Psoas muscle (tissue), 8 donors: ENCODE data around the gene ARL10. TPM values are rescaled to one million over a fixed set of nuclear protein-coding genes. Genes with fewer than 3 reads are reported as not detected.

Experiments
- ATAC-seq, 4 donors: fragments of 200-7000 bp; cut with Tn5 transposase; one replicate each; pipeline ENCODE4 v1.9.1; 2020; ENCODE audit warnings: moderate library complexity in 3 of 4, mild to moderate bottlenecking in 2 of 4
- DNase-seq, 2 donors: peaks; one replicate each; pipeline ENCODE4 v3.0.0-alpha.2; 2020
- H3K27ac ChIP-seq: fragments of 200-600 bp; one replicate; pipeline ENCODE4 v1.8.0; 2022
- H3K27me3 ChIP-seq, 3 donors: fragments of 200-600 bp in 1 of 3; one replicate each; pipeline versions ENCODE4 v1.6.1 to v1.8.0; 2013 to 2022; ENCODE audit warnings: low read length in 2 of 3, mild to moderate bottlenecking in 2 of 3, moderate library complexity in 1 of 3; ENCODE audit not compliant: insufficient read depth in 3 of 3
- H3K36me3 ChIP-seq, 2 donors: fragments of 200-600 bp in 1 of 2; one replicate each; pipeline versions ENCODE4 v1.6.1 to v1.8.0; 2013 to 2022; ENCODE audit warnings: low read depth in 1 of 2, mild to moderate bottlenecking in 1 of 2, moderate library complexity in 1 of 2; ENCODE audit not compliant: insufficient read depth in 1 of 2
- H3K4me1 ChIP-seq: fragments of 200-600 bp; one replicate; pipeline ENCODE4 v1.8.0; 2022
- H3K4me3 ChIP-seq: fragments of 200-600 bp; one replicate; pipeline ENCODE4 v1.8.0; 2022; ENCODE audit warnings: mild to moderate bottlenecking
- H3K9me3 ChIP-seq: fragments of 200-600 bp; one replicate; pipeline ENCODE4 v1.8.0; 2022
- CTCF ChIP-seq: fragments of 200-600 bp; IDR thresholded peaks from one replicate; pipeline ENCODE4 v1.8.0; 2022; ENCODE audit warnings: antibody characterized with exemption
- WGBS, 3 donors: extraction: QIAGEN DNeasy Blood & Tissue Kit; methylation state at CpG; one replicate each; pipeline versions ENCODE4 v1.1.6 to v1.1.7; 2013; 5-methylcytosine and 5-hydroxymethylcytosine counted together
- intact Hi-C, 2 donors: fragments of 100-400 bp; cut with DNase I; formaldehyde crosslinking; loops; one replicate each; pipeline versions ENCODE4 v1.11.0 to v1.14.2; 2022
- polyA plus RNA-seq, 3 donors: library from polyadenylated mRNA; stranded (reverse); fragments of 200-250 nt; gene quantifications; one replicate each; pipeline ENCODE4 v1.2.3, GENCODE V29; 2013
- total RNA-seq, 4 donors: library from RNA; stranded (reverse); fragmentation: NEBNext Ultra II Directional in 2 of 4; extraction: Animal tissue kit (Norgen Biotek cat#: 25700) in 2 of 4; gene quantifications; one replicate each; pipeline versions ENCODE4 v1.2.1 to v1.2.4, GENCODE V29; 2021 to 2023
- donor health status: healthy with polysubstance abuse.
- donor health status: DM: no; HTN: no; CAD: no; lungs with moderate emphysema.
- donor health status: Bipolar disorder and iron deficiency.
- donor health status: healthy.
- donor health status: DM: yes; HTN: yes; CAD: no.
- donor health status: DM: no; HTN: no; CAD: no.
- donor health status: DM: no; HTN: no; CAD: no.
- donor health status: DM: yes; HTN: yes; CAD: no.

ARL10 gene
- total and polyA plus RNA-seq, 7 donors: 1.6 to 6.6 (median 3.9) TPM

- peaks cover 52% of the 10 kb centered on the region for H3K4me1 ChIP-seq
- no peaks in the 10 kb centered on the region for H3K9me3 ChIP-seq
- 34 to 53% (median 37%) methylated on average over 7 of the region's 7 CpGs for WGBS, 3 donors
- DNase-seq (no peak), ATAC-seq (no peak)
- no peak for TF ChIP-seq CTCF
- intact Hi-C loops: no loop called here
- H3K27ac ChIP-seq: peak overlapping the region; percentile 85
- H3K4me3 ChIP-seq: no peak overlapping the region
- H3K27me3 ChIP-seq: no peaks in the 10 kb centered on the region
- H3K36me3 ChIP-seq: peaks cover 0 to 7% of the 10 kb centered on the region in 2 donors
Measured at GRCh38 chr5:176373100-176373818, 8.0 kb downstream of the ARL10 start.

- no peak for TF ChIP-seq CTCF
- Histone ChIP-seq H3K36me3 (peaks cover 4 to 31% of the 10 kb centered on the region in 2 donors), H3K27me3 (no peaks in the 10 kb centered on the region), H3K4me3 (no peak overlapping the region), H3K9me3 (no peaks in the 10 kb centered on the region), H3K4me1 (peaks cover 35% of the 10 kb centered on the region), H3K27ac (peak overlapping the region; percentile 93)
- intact Hi-C loops: no loop called here
- no peak for ATAC-seq
- 85 to 92% (median 86%) methylated on average over 3 of the region's 3 CpGs for WGBS, 3 donors
- DNase-seq: no peak
Measured at GRCh38 chr5:176379881-176380280, 14.6 kb downstream of the ARL10 start.

GRCh38 chr5:176381423-176381822 lies 16.1 kb downstream of the ARL10 start:
- Histone ChIP-seq H3K9me3 (no peaks in the 10 kb centered on the region), H3K4me1 (peaks cover 42% of the 10 kb centered on the region), H3K4me3 (peak overlapping the region; percentile 16), H3K36me3 (peaks cover 7 to 46% of the 10 kb centered on the region in 2 donors), H3K27ac (peak overlapping the region; percentile 93), H3K27me3 (no peaks in the 10 kb centered on the region)
- peak in 1 of 2 donors; percentile 70 for DNase-seq
- WGBS, 3 donors: 25 to 43% (median 30%) methylated on average over 3 of the region's 3 CpGs
- ATAC-seq: peak; percentile 86 to 94 (median 92)
- TF ChIP-seq CTCF: no peak
- intact Hi-C loops: no loop called here

GRCh38 chr5:176381979-176382378 lies 16.7 kb downstream of the ARL10 start:
- intact Hi-C loops: no loop called here
- Histone ChIP-seq H3K27ac (peak overlapping the region; percentile 93), H3K9me3 (no peaks in the 10 kb centered on the region), H3K27me3 (no peaks in the 10 kb centered on the region), H3K36me3 (peaks cover 7 to 51% of the 10 kb centered on the region in 2 donors), H3K4me1 (peaks cover 48% of the 10 kb centered on the region), H3K4me3 (no peak overlapping the region)
- ATAC-seq (peak; percentile 74 to 84 (median 78)), DNase-seq (no peak)
- no peak for TF ChIP-seq CTCF
- WGBS, 3 donors: 37 to 55% (median 45%) methylated on average over 3 of the region's 3 CpGs
